ENCODE measurements around the gene NCOA1.

DNA sequence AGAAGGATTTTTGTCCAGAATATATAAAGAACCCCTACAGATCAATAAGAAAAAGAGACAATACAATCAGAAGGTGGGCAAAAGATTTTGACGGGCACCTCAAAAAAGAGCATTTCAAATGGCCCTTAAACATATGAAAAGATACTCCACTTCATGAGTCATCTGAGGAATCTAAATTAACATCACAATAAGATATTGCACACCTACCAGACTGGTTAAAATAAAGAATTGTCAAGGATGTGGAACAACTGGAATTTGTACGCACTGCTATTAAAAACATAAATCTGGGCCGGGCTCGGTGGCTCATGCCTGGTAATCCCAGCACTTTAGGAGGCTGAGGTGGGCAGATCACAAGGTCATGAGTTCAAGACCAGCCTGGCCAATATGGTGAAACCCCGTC, 17.0 kb upstream of the NCOA1 start:
- TF ChIP-seq, protein P1, sequence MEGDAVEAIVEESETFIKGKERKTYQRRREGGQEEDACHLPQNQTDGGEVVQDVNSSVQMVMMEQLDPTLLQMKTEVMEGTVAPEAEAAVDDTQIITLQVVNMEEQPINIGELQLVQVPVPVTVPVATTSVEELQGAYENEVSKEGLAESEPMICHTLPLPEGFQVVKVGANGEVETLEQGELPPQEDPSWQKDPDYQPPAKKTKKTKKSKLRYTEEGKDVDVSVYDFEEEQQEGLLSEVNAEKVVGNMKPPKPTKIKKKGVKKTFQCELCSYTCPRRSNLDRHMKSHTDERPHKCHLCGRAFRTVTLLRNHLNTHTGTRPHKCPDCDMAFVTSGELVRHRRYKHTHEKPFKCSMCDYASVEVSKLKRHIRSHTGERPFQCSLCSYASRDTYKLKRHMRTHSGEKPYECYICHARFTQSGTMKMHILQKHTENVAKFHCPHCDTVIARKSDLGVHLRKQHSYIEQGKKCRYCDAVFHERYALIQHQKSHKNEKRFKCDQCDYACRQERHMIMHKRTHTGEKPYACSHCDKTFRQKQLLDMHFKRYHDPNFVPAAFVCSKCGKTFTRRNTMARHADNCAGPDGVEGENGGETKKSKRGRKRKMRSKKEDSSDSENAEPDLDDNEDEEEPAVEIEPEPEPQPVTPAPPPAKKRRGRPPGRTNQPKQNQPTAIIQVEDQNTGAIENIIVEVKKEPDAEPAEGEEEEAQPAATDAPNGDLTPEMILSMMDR (conservative IDR thresholded peaks at IDR 0.05; ENCODE audit: low read length), result no peak
- no peak for TF ChIP-seq EZH2phosphoT487 (IDR thresholded peaks at IDR 0.05; ENCODE audit: borderline replicate concordance, low read depth, low read length)

Measured in OCI-LY7 (cell line).